H9 (cell line): Measurements from ENCODE around the gene HOXA9. TPM values are rescaled to one million over a fixed set of nuclear protein-coding genes. Genes with fewer than 3 reads are reported as not detected.

Experiments
- DNase-seq: peaks from one replicate; pipeline ENCODE4 v3.0.0-alpha.2; 2017
- H2AFZ ChIP-seq: one replicate; pipeline ENCODE4 v1.6.1; 2013; ENCODE audit warnings: mild to moderate bottlenecking, low read length, control low read depth, moderate library complexity
- H2AK5ac ChIP-seq: 2 replicates; pipeline ENCODE4 v1.6.1; 2013; ENCODE audit warnings: low read length, control low read depth, mixed read lengths; ENCODE audit not compliant: insufficient read length
- H2BK120ac ChIP-seq: one replicate; pipeline ENCODE4 v1.6.1; 2013; ENCODE audit warnings: low read depth, mild to moderate bottlenecking, low read length, control low read depth, inconsistent platforms; ENCODE audit not compliant: poor library complexity, severe bottlenecking
- H2BK12ac ChIP-seq: 2 replicates; pipeline ENCODE4 v1.6.1; 2013; ENCODE audit warnings: low read length, control low read depth, mixed read lengths, low read depth; ENCODE audit not compliant: insufficient read length
- H2BK15ac ChIP-seq: 2 replicates; pipeline ENCODE4 v1.6.1; 2013; ENCODE audit warnings: low read depth, low read length, control low read depth
- H2BK20ac ChIP-seq: one replicate; pipeline ENCODE4 v1.6.1; 2013; ENCODE audit warnings: low read depth, mild to moderate bottlenecking, low read length, control low read depth, inconsistent platforms; ENCODE audit not compliant: poor library complexity, severe bottlenecking
- H2BK5ac ChIP-seq: 2 replicates; pipeline ENCODE4 v1.6.1; 2013; ENCODE audit warnings: low read length, control low read depth, mixed read lengths; ENCODE audit not compliant: insufficient read length
- H3K14ac ChIP-seq: 2 replicates; pipeline ENCODE4 v1.6.1; 2013; ENCODE audit warnings: low read length, control low read depth; ENCODE audit not compliant: insufficient read depth
- H3K18ac ChIP-seq: 2 replicates; pipeline ENCODE4 v1.6.1; 2013; ENCODE audit warnings: low read depth, mild to moderate bottlenecking, mixed read lengths, low read length, control low read depth; ENCODE audit not compliant: insufficient read length
- H3K23ac ChIP-seq: 2 replicates; pipeline ENCODE4 v1.6.1; 2013; ENCODE audit warnings: low read length, control low read depth, mixed read lengths, low read depth; ENCODE audit not compliant: insufficient read length
- H3K23me2 ChIP-seq: 2 replicates; pipeline ENCODE4 v1.6.1; 2013; ENCODE audit warnings: low read depth, mild to moderate bottlenecking, mixed read lengths, low read length, control low read depth; ENCODE audit not compliant: insufficient read length, poor library complexity, severe bottlenecking
- H3K27ac ChIP-seq: 2 replicates; pipeline ENCODE4 v1.5.1; 2013; ENCODE audit warnings: low read length, control low read depth, mixed read lengths, low read depth; ENCODE audit not compliant: insufficient read length
- H3K27me3 ChIP-seq: 2 replicates; pipeline ENCODE4 v1.6.1; 2013; ENCODE audit warnings: low read length, control low read depth, inconsistent platforms; ENCODE audit not compliant: insufficient read depth
- H3K4ac ChIP-seq: 2 replicates; pipeline ENCODE4 v1.6.1; 2013; ENCODE audit warnings: low read depth, mild to moderate bottlenecking, control low read depth, inconsistent platforms, low read length, moderate library complexity
- H3K4me1 ChIP-seq: 2 replicates; pipeline ENCODE4 v1.6.1; 2013; ENCODE audit warnings: low read length, control low read depth, inconsistent platforms; ENCODE audit not compliant: insufficient read depth
- H3K4me2 ChIP-seq: 2 replicates; pipeline ENCODE4 v1.6.1; 2013; ENCODE audit warnings: low read length, control low read depth, mixed read lengths; ENCODE audit not compliant: insufficient read length, insufficient read depth
- H3K56ac ChIP-seq: 2 replicates; pipeline ENCODE4 v1.6.1; 2013; ENCODE audit warnings: low read depth, mild to moderate bottlenecking, mixed read lengths, low read length, control low read depth; ENCODE audit not compliant: insufficient read length
- H3K79me1 ChIP-seq: 2 replicates; pipeline ENCODE4 v1.6.1; 2013; ENCODE audit warnings: low read depth, mild to moderate bottlenecking, moderate library complexity, low read length, control low read depth, inconsistent platforms; ENCODE audit not compliant: insufficient read depth, poor library complexity, severe bottlenecking
- H3K79me2 ChIP-seq: 2 replicates; pipeline ENCODE4 v1.6.1; 2013; ENCODE audit warnings: low read length, control low read depth, inconsistent platforms; ENCODE audit not compliant: insufficient read depth
- H3K9ac ChIP-seq: 2 replicates; pipeline ENCODE4 v1.6.1; 2013; ENCODE audit warnings: low read length, control low read depth, mixed read lengths; ENCODE audit not compliant: insufficient read length; ENCODE audit errors: extremely low read depth
- H3K9me3 ChIP-seq: one replicate; pipeline ENCODE4 v1.6.1; 2013; ENCODE audit warnings: low read depth, low read length, inconsistent platforms; ENCODE audit not compliant: control insufficient read depth
- H3T11ph ChIP-seq: one replicate; pipeline ENCODE4 v1.6.1; 2013; ENCODE audit warnings: mild to moderate bottlenecking, low read length, control low read depth, inconsistent platforms
- H4K20me1 ChIP-seq: one replicate; pipeline ENCODE4 v1.6.1; 2013; ENCODE audit not compliant: control insufficient read depth, insufficient read length, insufficient read depth
- H4K5ac ChIP-seq: 2 replicates; pipeline ENCODE4 v1.6.1; 2013; ENCODE audit warnings: low read depth, mild to moderate bottlenecking, mixed read lengths, low read length, control low read depth; ENCODE audit not compliant: insufficient read length
- H4K8ac ChIP-seq: replicated peaks from 2 replicates; pipeline ENCODE4 v1.6.1; 2013; ENCODE audit warnings: low read length, control low read depth, mixed read lengths, low read depth; ENCODE audit not compliant: insufficient read length
- H4K91ac ChIP-seq: 2 replicates; pipeline ENCODE4 v1.6.1; 2013; ENCODE audit warnings: low read depth, mild to moderate bottlenecking, moderate library complexity, mixed read lengths, low read length, control low read depth; ENCODE audit not compliant: insufficient read length
- H3K27ac Mint-ChIP-seq, 3 experiments: 2 replicates in 2 of 3; 3 replicates in 1 of 3; pipeline ENCODE4 v1.8.0; 2020 to 2021; ENCODE audit warnings: mixed read lengths in 3 of 3, mild to moderate bottlenecking in 1 of 3, moderate library complexity in 1 of 3
- H3K27me3 Mint-ChIP-seq: 2 replicates; pipeline ENCODE4 v1.8.0; 2021; ENCODE audit warnings: low read depth, mild to moderate bottlenecking, moderate library complexity, mixed read lengths
- H3K36me3 Mint-ChIP-seq, 3 experiments: 2 replicates in 2 of 3; 3 replicates in 1 of 3; pipeline ENCODE4 v1.8.0; 2020 to 2021; ENCODE audit warnings: low read depth in 3 of 3, mixed read lengths in 3 of 3; ENCODE audit not compliant: insufficient read depth in 1 of 3
- H3K4me1 Mint-ChIP-seq, 2 experiments: 2 replicates each; pipeline ENCODE4 v1.8.0; 2020; ENCODE audit warnings: mixed read lengths in 2 of 2
- H3K4me3 Mint-ChIP-seq, 2 experiments: 2 replicates in 1 of 2; 3 replicates in 1 of 2; pipeline ENCODE4 v1.8.0; 2020 to 2021; ENCODE audit warnings: mild to moderate bottlenecking in 2 of 2, mixed read lengths in 2 of 2, moderate library complexity in 1 of 2
- H3K9me3 Mint-ChIP-seq, 2 experiments: 2 replicates in 1 of 2; 3 replicates in 1 of 2; pipeline ENCODE4 v1.8.0; 2020; ENCODE audit warnings: mild to moderate bottlenecking in 2 of 2, mixed read lengths in 2 of 2, moderate library complexity in 1 of 2
- WGBS: extraction: QIAGEN DNeasy Blood & Tissue Kit; methylation state at CpG from one replicate; pipeline ENCODE4 v1.1.7; 2013; ENCODE audit warnings: missing lambda C conversion rate, low lambda C conversion rate, mixed read lengths; ENCODE audit not compliant: insufficient read length; ENCODE audit errors: extremely low coverage; 5-methylcytosine and 5-hydroxymethylcytosine counted together
- total RNA-seq: library from RNA; stranded (reverse); gene quantifications from 2 replicates; pipeline ENCODE4 v1.2.1, GENCODE V29; 2021
- TF ChIP-seq, protein P1 (sequence below): fragments of 200-600 bp; sonication (generic); conservative IDR thresholded peaks from 3 replicates; pipeline ENCODE4 v1.8.0; 2021; ENCODE audit warnings: antibody characterized with exemption, mild to moderate bottlenecking

The HOXA9 gene
- total RNA-seq, 1 experiment from 2014 or later, result not detected

DNA sequence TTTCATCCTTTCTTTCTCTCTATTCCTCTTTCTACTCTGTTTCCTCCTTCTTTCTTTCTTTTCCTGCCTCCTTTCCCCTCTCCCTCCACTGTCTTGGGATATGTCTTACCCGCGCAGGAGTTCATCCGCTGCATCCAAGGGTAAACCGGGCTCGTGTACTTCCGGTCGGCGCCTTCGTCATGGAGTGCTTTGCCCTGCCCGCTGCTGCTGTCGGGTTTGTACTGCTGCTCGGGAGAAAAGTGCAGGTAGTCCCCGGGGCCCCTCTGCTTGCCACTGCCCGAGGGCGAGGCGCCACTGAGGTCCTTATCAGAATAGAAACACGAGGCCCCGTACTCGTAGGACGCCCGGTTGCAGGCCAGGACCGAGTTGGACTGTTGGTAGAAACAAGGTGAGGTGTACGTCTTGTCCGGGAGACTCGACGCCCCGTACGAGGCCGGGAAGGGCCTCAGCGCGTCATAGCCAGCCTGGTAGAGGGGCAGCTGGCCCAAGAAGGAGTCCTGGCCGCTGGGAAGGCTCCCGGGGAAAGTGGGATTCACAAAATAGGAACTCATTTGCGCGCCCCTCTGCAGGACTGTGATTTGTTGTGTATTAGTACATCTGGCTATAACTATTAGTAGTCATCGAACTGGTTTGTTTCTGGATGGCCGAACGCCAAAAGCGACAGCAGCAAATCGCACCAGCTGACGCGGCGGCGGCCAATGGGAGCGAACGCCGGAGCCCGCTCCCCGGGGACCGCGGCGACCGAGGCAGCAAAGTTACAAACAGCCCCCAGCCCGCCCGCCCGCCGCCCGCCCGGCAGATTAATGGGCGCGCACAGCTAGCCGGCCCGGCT lies 17.9 kb downstream of the HOXA9 start, which contains the start of gene HOXA6:
Gene HOXA6 (minus strand): TSS at position 576 of the 832 bp plus-strand sequence. CDS start 25 bp downstream, at position 551.
- no peak within 1 kb of the TSS for H2AFZ ChIP-seq
- peak; percentile 53 for DNase-seq
- H4K91ac ChIP-seq, result no peak within 1 kb of the TSS
- H2AK5ac ChIP-seq, result no peak within 1 kb of the TSS
- no CpG with 5 or more reads among the region's 63 CpGs for WGBS
- H4K20me1 ChIP-seq, result no peaks in the 10 kb centered on the region
- H3K79me1 ChIP-seq, result no peaks in the 10 kb centered on the region
- H3K4me2 ChIP-seq, result no peak within 1 kb of the TSS
- no peak within 1 kb of the TSS for H2BK20ac ChIP-seq
- Mint-ChIP-seq H3K27me3 (peaks cover 100% of the 10 kb centered on the region), H3K9me3 (peaks cover 21 to 22% of the 10 kb centered on the region in 2 experiments), H3K27ac (no peak within 1 kb of the TSS), H3K4me3 (peak within 1 kb of the TSS; percentile 2 to 66; a peak in 2 of 5 replicates), H3K36me3 (no peaks in the 10 kb centered on the region; a peak in 3 of 7 replicates), H3K4me1 (peaks cover 15 to 33% of the 10 kb centered on the region in 2 experiments)
- H3K14ac ChIP-seq, result no peak within 1 kb of the TSS
- no peaks in the 10 kb centered on the region for H3K4me1 ChIP-seq
- no peak within 1 kb of the TSS for H4K8ac ChIP-seq
- no peak within 1 kb of the TSS for H3K56ac ChIP-seq
- no peak within 1 kb of the TSS for H3K27ac ChIP-seq
- no peak within 1 kb of the TSS for H3K9ac ChIP-seq
- no peak within 1 kb of the TSS for H3K18ac ChIP-seq
- no peak within 1 kb of the TSS for H2BK12ac ChIP-seq
- peaks cover 14% of the 10 kb centered on the region for H3K23me2 ChIP-seq
- H4K5ac ChIP-seq, result no peak within 1 kb of the TSS
- H3K23ac ChIP-seq, result no peak within 1 kb of the TSS
- no peak within 1 kb of the TSS for H3K4ac ChIP-seq
- H3T11ph ChIP-seq, result no peak within 1 kb of the TSS
- H2BK5ac ChIP-seq, result no peak within 1 kb of the TSS
- no peaks in the 10 kb centered on the region for H3K79me2 ChIP-seq
- no peak within 1 kb of the TSS; the same call in 1 of the 2 replicates for H2BK15ac ChIP-seq
- no peak within 1 kb of the TSS for H2BK120ac ChIP-seq
- TF ChIP-seq, protein P1, sequence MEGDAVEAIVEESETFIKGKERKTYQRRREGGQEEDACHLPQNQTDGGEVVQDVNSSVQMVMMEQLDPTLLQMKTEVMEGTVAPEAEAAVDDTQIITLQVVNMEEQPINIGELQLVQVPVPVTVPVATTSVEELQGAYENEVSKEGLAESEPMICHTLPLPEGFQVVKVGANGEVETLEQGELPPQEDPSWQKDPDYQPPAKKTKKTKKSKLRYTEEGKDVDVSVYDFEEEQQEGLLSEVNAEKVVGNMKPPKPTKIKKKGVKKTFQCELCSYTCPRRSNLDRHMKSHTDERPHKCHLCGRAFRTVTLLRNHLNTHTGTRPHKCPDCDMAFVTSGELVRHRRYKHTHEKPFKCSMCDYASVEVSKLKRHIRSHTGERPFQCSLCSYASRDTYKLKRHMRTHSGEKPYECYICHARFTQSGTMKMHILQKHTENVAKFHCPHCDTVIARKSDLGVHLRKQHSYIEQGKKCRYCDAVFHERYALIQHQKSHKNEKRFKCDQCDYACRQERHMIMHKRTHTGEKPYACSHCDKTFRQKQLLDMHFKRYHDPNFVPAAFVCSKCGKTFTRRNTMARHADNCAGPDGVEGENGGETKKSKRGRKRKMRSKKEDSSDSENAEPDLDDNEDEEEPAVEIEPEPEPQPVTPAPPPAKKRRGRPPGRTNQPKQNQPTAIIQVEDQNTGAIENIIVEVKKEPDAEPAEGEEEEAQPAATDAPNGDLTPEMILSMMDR, result no peak
- H3K27me3 ChIP-seq, result peaks cover 94% of the 10 kb centered on the region
- H3K9me3 ChIP-seq, result no peaks in the 10 kb centered on the region
